HG03095 (cell line): Measurements from ENCODE around the gene MYO16.
"Not testable (repeated sequence)": the region's sequence is repeated elsewhere in the genome, so short reads cannot be mapped to it uniquely, and the experiment has no call there.

Source experiments
- ATAC-seq: cut with Tn5 transposase; IDR thresholded peaks from one replicate; pipeline ENCODE4 v1.9.1; 2021; ENCODE audit warnings: moderate library complexity; ENCODE audit not compliant: unreplicated experiment

MYO16 gene

DNA sequence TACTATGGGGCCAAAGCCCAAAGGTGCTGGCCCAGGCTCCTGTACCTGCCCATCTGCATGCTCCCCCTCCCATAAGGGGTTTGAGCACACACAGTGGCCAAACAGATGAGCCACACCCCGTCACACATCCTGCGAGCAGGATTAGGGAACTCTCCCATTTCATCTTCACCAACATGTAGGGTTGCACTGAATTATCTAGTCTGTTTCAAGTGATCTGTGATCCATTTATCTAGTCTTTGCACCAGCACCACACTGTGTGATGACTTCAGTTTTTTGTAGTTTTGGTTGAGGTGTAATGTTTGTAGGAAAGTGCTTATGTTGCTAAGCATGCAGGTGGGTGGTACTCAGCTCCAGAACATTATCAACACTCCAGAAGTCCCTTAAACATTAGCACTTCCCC is 249.3 kb downstream of the MYO16 start:
- ATAC-seq = no peak

DNA sequence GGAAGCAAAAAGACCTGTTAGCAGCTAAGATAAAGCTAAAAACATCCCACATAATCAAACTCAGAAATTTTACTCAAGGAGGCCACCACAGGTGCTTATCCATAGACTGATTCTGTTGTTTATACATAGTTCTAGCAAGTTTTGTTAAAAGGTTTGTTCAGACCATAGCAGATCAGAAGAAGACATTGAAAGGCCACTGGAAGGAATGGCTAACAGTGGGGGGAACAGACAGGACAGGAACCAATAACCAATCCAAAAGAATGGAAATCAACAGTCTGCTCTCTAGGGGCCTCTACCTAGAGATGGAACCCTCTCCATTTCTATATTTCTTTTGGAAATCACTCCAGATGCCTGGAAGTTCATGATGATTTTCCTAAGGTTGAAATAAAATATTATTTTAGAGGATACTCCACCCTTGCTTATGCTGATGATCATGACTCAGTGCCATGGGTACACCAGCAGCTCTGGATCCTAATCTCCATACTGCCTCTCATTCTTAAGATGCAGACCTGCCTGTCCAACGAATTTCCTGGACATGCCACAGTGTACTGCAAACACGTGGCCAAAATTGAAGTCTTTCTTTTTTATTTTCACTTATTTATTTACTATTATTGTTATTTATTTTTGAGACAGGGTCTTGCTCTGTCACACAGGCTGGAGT is 260.0 kb downstream of the MYO16 start:
- ATAC-seq = no peak

DNA sequence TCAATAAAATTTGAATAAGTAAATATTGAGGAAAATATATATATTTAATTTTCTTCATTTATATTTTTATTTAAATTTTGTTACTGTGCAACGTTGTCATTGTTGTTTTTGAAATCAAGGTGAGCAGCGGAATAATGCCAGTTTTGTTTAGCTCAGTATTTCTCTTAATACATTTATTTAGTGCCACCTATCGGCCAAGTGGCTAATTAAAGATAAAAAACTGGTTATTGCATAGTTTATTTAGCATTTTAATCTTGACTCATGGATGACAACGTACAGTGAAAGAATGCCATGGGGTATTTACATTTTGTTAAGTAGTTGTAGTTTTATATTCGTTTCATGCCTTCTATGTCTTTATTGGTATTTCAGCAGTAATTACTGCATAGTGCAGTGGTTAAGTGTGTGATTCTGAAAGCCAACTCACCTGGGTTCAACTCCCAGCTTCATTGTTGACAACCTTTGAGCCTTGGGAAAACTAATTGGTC is 265.9 kb downstream of the MYO16 start:
- ATAC-seq = no peak

DNA sequence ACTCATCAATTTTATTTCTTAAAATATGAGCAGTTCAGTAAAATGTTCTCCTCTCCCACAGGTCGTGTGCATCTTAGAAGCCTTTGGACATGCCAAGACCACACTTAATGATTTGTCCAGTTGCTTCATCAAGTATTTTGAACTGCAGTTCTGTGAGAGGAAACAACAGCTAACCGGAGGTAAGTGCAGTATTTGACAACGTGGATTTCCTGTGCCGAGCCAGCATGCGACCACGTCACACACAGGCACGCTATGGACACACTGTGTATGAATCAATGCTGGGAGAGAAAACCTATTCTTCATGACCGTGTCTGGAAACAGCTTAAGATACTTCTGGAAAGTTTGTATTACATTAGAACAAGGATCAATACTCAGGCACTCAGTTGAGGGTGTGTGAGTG is 268.5 kb downstream of the MYO16 start:
- ATAC-seq = no peak

DNA sequence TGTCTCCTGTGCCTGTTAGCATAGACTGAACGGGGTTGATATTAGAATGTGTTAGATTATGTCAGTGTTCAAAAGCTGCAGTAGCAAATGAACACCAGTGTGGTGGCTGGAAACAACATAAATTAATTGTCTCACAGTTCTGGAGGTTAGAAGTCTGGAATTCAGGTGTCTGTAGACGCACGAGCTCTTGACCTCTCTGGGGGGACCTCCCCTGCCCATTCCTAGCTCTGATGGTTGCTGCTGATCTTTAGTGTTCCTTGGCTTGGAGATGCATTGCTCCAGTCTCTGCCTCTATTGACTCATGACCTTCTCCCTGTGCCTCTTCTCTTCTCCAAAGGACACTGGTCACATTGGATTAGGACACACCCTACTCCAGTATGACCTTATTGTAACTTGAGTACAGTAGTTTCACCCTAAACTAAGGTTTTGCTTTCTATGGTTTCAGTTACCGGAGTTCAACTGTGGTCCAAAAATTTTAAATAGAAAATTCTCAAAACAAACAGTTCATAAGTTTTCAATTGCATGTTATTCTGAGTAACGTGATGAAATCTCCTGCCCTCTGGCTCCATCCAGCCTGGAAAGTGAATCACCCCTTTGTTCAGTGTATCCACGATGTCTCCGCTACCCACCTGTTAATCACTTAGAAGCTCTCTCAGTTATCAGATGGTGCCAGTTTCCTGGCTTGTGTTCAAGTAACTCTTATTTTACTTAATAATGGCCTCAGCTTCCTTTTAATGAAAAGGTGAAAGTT is 273.2 kb downstream of the MYO16 start:
- no peak for ATAC-seq

GRCh38 chr13:108903613-108904012 is 274.2 kb downstream of the MYO16 start:
- no peak for ATAC-seq

DNA sequence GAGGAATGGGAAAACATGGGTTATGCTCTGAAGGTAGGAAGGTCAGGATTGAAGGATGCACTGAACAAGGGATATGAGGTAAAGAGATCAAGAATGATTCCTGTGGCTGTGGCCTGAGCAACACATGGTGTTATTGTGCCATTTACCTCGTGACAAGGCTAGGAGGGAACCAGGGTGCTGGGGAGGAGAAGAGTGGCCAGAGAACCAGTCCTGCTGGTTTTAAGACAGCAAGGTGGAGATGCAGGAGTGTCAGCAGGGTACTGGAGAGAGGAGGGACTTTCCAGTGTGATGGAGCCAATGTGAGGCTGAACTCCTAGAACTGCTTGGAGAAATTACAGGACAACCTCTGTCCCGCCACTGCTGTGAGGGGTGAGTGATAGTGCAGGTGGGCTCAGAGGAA is 282.4 kb downstream of the MYO16 start:
- no peak for ATAC-seq

- ATAC-seq = not testable (repeated sequence)
Observed at GRCh38 chr13:108913731-108914130, 284.3 kb downstream of the MYO16 start.

DNA sequence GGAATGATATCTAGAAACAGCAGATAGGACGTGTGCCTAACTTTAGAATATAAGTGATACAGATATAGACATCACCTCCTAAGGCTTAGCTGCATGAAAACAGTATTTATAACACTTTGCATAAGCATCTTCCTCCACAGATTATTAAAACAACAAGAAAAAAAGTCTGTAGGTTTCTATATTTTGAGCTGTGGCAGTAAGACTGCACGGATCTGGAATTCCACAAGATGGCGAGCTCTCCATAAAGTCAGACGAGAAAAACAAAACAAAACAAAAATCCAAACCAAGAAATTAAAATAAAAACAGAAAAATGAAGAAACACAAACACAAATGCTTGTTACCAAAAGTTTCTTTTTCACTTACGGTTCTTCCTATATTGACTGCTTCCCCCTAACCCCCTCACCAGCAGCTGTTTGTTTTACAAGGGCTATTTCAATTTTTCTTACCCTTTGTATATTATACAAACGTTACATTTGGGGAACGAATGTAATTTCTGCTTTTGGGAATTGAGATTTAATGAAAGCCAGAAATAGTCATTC is 285.8 kb downstream of the MYO16 start:
- ATAC-seq = no peak

DNA sequence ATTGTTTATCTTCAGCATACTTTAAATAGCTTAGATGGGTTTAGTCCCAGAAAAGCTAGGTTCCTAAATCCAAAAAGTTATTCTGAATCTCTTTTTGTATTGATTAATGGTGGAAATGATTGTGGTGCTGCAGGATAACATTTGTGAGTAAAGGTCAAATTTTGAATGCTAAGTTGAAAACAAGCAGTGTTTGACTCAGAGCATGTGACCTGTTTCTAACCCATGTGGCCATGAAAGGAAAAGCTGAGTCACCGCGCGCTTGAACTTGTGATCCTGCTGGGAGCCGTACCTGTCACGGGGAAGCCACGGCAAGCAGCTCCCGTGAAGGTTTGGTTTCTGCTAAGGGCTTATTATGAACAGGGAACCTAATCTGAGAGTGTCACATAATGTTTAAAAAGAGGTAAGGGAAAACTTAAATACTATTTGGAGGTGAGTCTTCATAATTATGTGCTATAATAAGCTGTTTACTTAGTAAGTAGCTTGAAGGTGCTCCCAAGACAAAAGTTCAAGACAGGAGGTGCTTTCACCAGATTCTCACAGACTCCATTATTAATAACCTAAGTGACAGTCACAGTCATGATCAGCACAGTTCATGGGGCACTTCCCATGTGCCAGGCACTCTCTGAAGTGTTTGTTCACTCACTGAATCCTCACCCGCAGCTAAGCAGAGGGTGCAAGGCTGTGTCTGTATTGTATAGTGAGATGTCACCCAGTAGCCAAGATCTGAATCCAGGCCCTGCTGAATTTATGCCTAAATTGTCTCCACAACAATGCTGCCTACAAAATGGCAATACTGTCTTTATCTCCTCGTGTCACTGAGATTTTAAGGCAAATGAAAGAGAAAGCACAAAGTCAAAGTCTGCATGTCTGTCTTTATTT is 286.5 kb downstream of the MYO16 start:
- peak; percentile 93 for ATAC-seq

DNA sequence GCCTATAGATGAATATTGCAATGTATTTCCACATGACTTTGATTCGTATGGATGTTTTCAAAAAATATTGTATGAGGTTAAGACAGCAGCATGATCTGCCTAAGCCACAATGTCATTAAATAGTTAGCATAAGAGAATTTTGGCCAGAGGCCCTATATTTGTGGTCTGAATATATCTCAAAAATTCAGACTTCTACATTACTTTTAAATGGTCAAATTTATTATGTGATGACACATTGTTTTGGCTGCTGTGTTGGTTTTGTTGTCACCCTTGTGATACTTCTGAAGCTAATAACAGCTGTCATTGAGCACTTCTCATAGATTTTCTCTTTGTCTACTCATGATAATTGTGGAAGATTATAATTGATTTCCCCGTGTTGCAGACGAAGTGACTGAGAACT is 288.2 kb downstream of the MYO16 start:
- no peak for ATAC-seq

DNA sequence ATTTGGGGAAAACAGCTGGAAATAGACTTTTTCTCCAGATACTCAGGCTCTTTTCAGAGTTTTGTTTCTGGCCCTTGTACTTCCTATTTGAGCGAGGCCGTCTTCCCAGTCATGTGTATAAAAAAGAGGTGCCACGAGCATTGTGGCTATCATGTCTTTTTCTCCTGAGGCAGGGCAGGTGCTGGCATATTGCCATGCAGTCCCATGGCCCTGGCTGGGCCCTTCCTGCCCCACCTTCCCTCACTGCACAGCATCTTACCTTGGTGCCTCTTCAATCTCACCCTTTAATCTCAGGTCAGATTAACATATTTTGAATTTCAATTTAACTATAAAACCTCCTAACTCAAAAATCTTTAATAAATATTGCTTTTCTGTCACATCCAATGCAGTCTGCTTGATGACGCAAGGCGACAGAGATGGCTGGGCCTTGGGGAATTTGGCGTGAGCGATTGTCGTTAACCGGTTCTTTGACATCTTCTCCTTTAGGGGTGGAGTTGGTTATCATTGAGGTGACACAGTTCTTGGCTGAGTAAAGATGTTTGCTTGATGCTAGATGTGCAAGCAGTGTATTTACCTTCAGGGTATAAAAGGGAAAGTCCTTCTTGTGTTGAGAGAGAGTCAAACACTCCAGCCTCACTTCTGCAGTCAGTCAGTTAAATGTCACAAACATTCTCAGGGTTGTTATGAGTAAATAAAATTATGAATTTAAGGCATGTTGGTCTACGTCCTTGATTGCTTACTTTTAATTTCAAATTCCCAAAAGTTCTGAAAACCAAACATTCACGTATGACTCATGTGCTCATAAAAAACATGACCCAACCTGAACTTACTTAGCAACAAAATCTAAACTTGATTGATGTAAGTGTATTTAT is 289.9 kb downstream of the MYO16 start:
- ATAC-seq = no peak

DNA sequence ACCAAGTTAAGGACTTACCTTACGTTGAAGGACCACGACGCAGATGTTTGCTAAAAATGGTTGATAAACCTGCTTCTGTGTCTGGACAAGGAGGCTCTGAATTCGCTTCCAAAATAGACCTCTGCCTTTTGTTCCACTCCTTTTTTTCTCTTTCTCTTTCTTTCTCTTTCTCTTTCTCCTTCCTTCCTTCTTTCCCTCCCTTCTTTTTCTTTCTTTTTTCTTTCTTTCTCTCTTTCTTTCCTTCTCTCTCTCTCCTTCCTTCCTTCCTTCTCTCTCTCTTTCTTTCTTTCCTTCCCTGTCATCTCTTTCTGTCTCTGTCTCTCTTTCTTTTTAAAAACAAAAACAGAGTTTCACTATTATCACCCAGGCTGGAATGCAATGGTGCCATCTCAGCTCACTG is 290.7 kb downstream of the MYO16 start:
- no peak for ATAC-seq

DNA sequence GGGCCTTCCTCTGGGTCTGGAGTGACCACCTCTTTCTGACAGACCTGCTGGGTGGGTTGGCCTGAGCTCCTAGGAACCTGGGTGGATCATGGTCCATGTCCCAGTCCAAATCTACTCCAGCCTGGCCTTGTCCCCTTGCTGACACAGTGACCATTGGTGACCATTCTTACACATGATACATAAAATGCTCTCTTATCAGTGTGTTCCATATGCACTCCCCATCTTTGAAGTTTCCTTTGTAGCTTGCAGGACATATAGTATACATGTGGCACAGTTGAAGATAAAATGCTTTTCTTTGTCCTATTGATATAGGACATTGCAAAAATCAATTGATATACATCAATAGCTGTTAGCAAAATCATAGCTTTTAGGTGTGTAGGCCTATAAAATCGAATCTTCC is 291.8 kb downstream of the MYO16 start:
- no peak for ATAC-seq

GRCh38 chr13:108922108-108922507 is 292.7 kb downstream of the MYO16 start:
- no peak for ATAC-seq

GRCh38 chr13:108923386-108924047 is 294.1 kb downstream of the MYO16 start:
- ATAC-seq = no peak

DNA sequence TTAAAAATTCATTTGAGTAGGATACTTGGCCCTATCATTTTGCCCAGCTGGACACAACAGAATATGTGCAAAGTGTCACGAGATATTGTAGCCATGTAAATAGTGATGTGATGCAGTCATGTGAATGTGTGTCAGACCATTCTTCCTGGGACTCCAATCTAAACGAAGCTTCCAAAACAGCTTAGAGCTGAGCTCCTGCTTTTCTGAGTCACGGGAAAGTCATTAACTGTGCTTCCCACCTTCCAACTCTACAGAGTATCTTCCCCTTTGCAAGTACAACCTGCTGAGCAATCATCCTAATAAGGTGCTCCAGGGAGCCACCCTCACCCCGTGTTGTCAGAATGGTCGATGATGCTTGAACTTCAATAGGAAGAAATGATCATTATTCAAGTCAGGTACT is 294.7 kb downstream of the MYO16 start:
- no peak for ATAC-seq

DNA sequence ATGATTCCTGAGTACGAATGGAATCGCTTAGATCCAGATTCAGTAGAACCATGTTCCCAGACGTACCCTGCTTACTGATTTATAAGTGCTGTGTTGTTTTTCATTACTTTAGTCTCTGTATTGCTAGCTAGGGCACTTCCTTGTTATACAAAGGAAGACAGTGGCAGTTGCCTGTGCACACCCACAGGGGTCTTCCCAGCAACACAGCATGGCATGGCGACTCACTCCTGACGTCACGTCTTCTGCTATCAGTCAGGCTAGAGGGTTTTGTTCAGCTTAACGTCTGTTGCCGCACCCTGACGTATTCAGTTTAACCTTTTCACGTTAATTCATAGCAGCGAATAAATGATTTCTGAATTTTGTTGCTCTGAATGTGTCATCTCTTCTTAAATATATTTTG is 295.1 kb downstream of the MYO16 start:
- ATAC-seq = no peak

DNA sequence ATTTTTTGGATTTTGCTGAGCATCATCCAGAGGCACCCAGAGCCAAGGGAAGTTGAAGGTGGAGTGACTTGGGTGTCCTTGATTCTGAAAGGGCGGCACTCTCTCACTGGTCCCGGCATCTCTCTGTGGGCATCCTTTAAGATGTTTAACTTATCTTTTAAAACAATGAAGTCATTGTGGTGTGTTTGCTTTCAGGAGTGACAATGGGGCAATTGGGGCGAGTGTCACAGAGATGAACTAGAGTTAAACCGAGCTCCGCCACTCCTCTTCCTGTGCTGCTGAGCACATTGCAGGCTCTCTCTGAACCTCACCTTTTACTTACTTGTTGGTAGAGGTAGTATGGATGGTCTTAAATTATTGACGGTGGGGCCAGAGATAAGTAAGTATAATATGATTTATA is 295.7 kb downstream of the MYO16 start:
- no peak for ATAC-seq

DNA sequence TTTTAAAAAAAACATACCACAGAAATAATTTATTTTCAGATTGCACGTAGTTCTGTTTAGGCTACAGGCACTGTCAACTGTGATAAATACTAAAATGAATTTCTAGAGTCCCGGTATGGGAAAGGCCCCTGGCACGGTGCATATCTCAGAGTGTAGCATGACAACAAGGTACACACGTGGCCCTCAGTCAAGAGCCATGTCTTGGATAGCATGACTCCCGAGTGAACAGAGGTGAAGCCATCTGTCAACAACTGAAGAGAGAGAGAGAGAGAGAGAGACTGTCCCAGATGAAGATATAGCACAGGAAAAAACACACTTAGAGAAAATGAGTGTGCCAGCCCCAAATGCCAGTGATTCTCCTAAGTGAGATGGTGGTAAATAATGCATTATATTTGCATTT is 297.5 kb downstream of the MYO16 start:
- no peak for ATAC-seq
